HG02943 (cell line): ENCODE measurements around the gene POLR1A.

ENCODE experiments used
- ATAC-seq: cut with Tn5 transposase; IDR thresholded peaks from one replicate; pipeline ENCODE4 v1.9.1; 2021; ENCODE audit warnings: mild to moderate bottlenecking, low read depth, moderate library complexity; ENCODE audit not compliant: unreplicated experiment

The POLR1A gene

GRCh38 chr2:86025976-86026743, 79.5 kb downstream of the POLR1A start:
- no peak for ATAC-seq

- ATAC-seq: no peak
Observed at GRCh38 chr2:86025229-86025820, 80.4 kb downstream of the POLR1A start.

- no peak for ATAC-seq
Observed at GRCh38 chr2:86023366-86023712, 82.3 kb downstream of the POLR1A start.

- no peak for ATAC-seq
Observed at GRCh38 chr2:86022661-86023365, 82.9 kb downstream of the POLR1A start.

- ATAC-seq: no peak
Observed at GRCh38 chr2:86021396-86022378, 84.0 kb downstream of the POLR1A start.

- no peak for ATAC-seq
Observed at GRCh38 chr2:86020984-86021383, 84.7 kb downstream of the POLR1A start.

GRCh38 chr2:86019121-86019520, 86.6 kb downstream of the POLR1A start:
- ATAC-seq: no peak

- no peak for ATAC-seq
Observed at GRCh38 chr2:86017901-86018896, 87.5 kb downstream of the POLR1A start.

- ATAC-seq: no peak
Observed at GRCh38 chr2:86016581-86016980, 89.1 kb downstream of the POLR1A start.

GRCh38 chr2:86015699-86016098, 90.0 kb downstream of the POLR1A start:
- no peak for ATAC-seq

- no peak for ATAC-seq
Observed at GRCh38 chr2:86015006-86015405, 90.7 kb downstream of the POLR1A start.

GRCh38 chr2:86014493-86014892, 91.2 kb downstream of the POLR1A start:
- ATAC-seq: no peak

- no peak for ATAC-seq
Observed at GRCh38 chr2:86012007-86012712, 93.5 kb downstream of the POLR1A start.

GRCh38 chr2:86011449-86011941, 94.2 kb downstream of the POLR1A start:
- no peak for ATAC-seq

- no peak for ATAC-seq
Observed at GRCh38 chr2:86010083-86010482, 95.6 kb downstream of the POLR1A start.

- ATAC-seq: no peak
Observed at GRCh38 chr2:86006524-86006923, 99.2 kb downstream of the POLR1A start.

- ATAC-seq: no peak
Observed at GRCh38 chr2:86003967-86004366, 101.7 kb downstream of the POLR1A start.

- ATAC-seq: no peak
Observed at GRCh38 chr2:86003104-86003503, 102.6 kb downstream of the POLR1A start.

- ATAC-seq: no peak
Observed at GRCh38 chr2:86002375-86002774, 103.3 kb downstream of the POLR1A start.
